ENCODE measurements around the gene SLA2.

The SLA2 gene

GRCh38 chr20:36593347-36593929 is 52.6 kb downstream of the SLA2 start:
- Histone ChIP-seq H3K9me3 (no peaks in the 10 kb centered on the region), H3K27me3 (no peaks in the 10 kb centered on the region), H3K4me1 (ENCODE audit: control insufficient read depth in 1 of 2, insufficient read depth in 1 of 2, low read depth in 1 of 2, low read length in 1 of 2) (peaks cover 3% of the 10 kb centered on the region in 2 experiments), H3K4me3 (ENCODE audit: low read depth in 1 of 2, low read length in 1 of 2) (no peak overlapping the region), H3K27ac (no peak overlapping the region), H3K36me3 (no peaks in the 10 kb centered on the region)
- no peak for TF ChIP-seq CTCF (IDR thresholded peaks at IDR 0.05)

GRCh38 chr20:36591854-36592641 is 53.9 kb downstream of the SLA2 start:
- H3K27ac ChIP-seq = no peak overlapping the region
- H3K4me1 ChIP-seq (ENCODE audit: control insufficient read depth in 1 of 2, insufficient read depth in 1 of 2, low read depth in 1 of 2, low read length in 1 of 2) = peaks cover 5% of the 10 kb centered on the region in 2 experiments
- H3K27me3 ChIP-seq = no peaks in the 10 kb centered on the region
- no peaks in the 10 kb centered on the region for H3K36me3 ChIP-seq
- H3K4me3 ChIP-seq (ENCODE audit: low read depth in 1 of 2, low read length in 1 of 2) = no peak overlapping the region
- no peaks in the 10 kb centered on the region for H3K9me3 ChIP-seq
- TF ChIP-seq CTCF (IDR thresholded peaks at IDR 0.05) = no peak

- no peaks in the 10 kb centered on the region for H3K27me3 ChIP-seq
- H3K36me3 ChIP-seq = no peaks in the 10 kb centered on the region
- no peak overlapping the region for H3K4me3 ChIP-seq (ENCODE audit: low read depth in 1 of 2, low read length in 1 of 2)
- TF ChIP-seq CTCF (IDR thresholded peaks at IDR 0.05) = no peak
- H3K4me1 ChIP-seq (ENCODE audit: control insufficient read depth in 1 of 2, insufficient read depth in 1 of 2, low read depth in 1 of 2, low read length in 1 of 2) = peaks cover 5% of the 10 kb centered on the region in 2 experiments
- no peaks in the 10 kb centered on the region for H3K9me3 ChIP-seq
- H3K27ac ChIP-seq = no peak overlapping the region
Measured at GRCh38 chr20:36591281-36591680, 54.7 kb downstream of the SLA2 start.

- Histone ChIP-seq H3K27me3 (no peaks in the 10 kb centered on the region), H3K9me3 (no peaks in the 10 kb centered on the region), H3K4me3 (ENCODE audit: low read depth in 1 of 2, low read length in 1 of 2) (no peak overlapping the region), H3K36me3 (no peaks in the 10 kb centered on the region), H3K4me1 (ENCODE audit: control insufficient read depth in 1 of 2, insufficient read depth in 1 of 2, low read depth in 1 of 2, low read length in 1 of 2) (peaks cover 5% of the 10 kb centered on the region in 2 experiments), H3K27ac (no peak overlapping the region)
- no peak for TF ChIP-seq CTCF (IDR thresholded peaks at IDR 0.05)
Measured at GRCh38 chr20:36587388-36588070, 58.5 kb downstream of the SLA2 start.

GRCh38 chr20:36585410-36586125 is 60.4 kb downstream of the SLA2 start:
- H3K9me3 ChIP-seq = no peaks in the 10 kb centered on the region
- H3K4me3 ChIP-seq (ENCODE audit: low read depth in 1 of 2, low read length in 1 of 2) = no peak overlapping the region
- peaks cover 5% of the 10 kb centered on the region for H3K36me3 ChIP-seq
- no peaks in the 10 kb centered on the region for H3K27me3 ChIP-seq
- no peak overlapping the region for H3K27ac ChIP-seq
- peaks cover 5% of the 10 kb centered on the region in 2 experiments for H3K4me1 ChIP-seq (ENCODE audit: control insufficient read depth in 1 of 2, insufficient read depth in 1 of 2, low read depth in 1 of 2, low read length in 1 of 2)
- TF ChIP-seq CTCF (IDR thresholded peaks at IDR 0.05) = no peak

All from neutrophil (primary cell).